Adrenal gland (tissue), 5 donors: ENCODE measurements around the gene CCL25.

ENCODE experiments used
- CTCF ChIP-seq, 6 experiments: fragments of 450-650 bp in 4 of 6; fragments of 200-600 bp in 2 of 6; sonication (generic) in 1 of 6; IDR thresholded peaks; 1 replicate in 5 of 6; 2 replicates in 1 of 6; pipeline versions ENCODE4 v1.5.1 to v1.8.0; 2016 to 2021; ENCODE audit warnings: antibody characterized with exemption in 6 of 6, mild to moderate bottlenecking in 2 of 6, moderate library complexity in 1 of 6
- POLR2A ChIP-seq, 2 donors: fragments of 450-650 bp; IDR thresholded peaks; one replicate each; pipeline ENCODE4 v1.6.1; 2017; ENCODE audit warnings: antibody characterized with exemption in 2 of 2, mild to moderate bottlenecking in 2 of 2, moderate library complexity in 1 of 2
- donor health status: DM: no; HTN: no; CAD: no.

GRCh38 chr19:8089664-8090601, 37.4 kb downstream of the CCL25 start:
- TF ChIP-seq CTCF (IDR thresholded peaks at IDR 0.05) (no peak), POLR2A (IDR thresholded peaks at IDR 0.05) (no peak)
